UCSD-AML1 (cell line): Measurements from ENCODE around the gene MBNL1.
"Not testable (repeated sequence)": the region's sequence is repeated elsewhere in the genome, so short reads cannot be mapped to it uniquely, and the experiment has no call there.

Experiments
- DNase-seq: peaks from one replicate; lab custom pipeline; 2025; ENCODE audit not compliant: unreplicated experiment; lab: John Stamatoyannopoulos, UW

Gene MBNL1

DNA sequence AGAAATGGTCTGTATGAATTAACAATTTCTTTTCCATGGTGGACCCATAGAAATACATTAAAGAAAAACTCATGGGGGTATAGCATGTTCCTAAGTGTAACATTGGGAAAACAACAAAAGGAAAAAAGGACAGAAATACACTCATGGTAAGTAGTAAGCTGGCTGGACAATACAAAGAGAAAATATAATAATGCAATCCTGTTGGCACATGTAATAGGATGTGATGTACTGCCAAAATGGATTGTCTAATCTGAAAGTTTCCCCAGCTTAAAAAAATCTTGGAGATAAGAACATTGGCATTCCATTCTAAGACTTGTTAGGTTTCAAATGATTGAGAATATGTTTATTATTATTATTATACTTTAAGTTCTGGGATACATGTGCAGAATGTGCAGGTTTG lies 128.1 kb downstream of the MBNL1 start:
- no peak for DNase-seq

DNA sequence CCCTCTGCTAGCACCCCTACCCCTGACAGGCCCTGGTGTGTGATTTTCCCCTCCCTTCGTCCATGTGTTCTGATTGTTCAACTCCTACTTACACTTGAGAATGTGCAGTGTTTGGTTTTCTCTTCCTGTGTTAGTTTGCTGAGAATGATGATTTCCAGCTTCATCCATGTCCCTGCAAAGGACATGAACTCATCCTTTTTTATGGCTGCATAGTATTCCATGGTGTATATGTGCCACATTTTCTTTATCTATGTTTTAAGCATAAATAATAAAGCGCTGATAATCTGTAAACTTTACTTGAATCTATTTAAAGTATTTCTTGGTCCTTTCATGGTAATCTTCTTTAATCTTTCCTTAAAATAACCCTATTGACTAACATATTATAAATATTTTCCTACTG lies 128.6 kb downstream of the MBNL1 start:
- DNase-seq = not testable (repeated sequence)

DNA sequence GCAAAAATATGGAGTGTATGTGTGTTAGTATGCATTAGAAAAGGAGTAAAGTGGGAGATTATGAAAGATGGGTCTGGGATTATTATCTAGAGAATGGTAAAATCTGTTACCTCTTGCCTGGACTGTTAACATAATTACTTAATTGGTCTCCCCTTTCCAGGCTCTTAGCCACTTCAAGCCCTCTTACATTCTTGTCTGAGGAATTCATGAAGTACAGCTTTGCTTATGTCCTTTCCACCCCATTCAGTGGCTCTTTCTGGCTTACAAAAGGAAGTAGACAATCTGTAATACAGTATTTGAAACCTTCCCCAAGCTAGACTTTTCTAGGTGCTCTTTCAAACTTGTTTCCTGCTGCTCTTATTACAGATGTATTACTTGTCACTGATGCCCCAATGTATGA lies 129.8 kb downstream of the MBNL1 start:
- no peak for DNase-seq

DNA sequence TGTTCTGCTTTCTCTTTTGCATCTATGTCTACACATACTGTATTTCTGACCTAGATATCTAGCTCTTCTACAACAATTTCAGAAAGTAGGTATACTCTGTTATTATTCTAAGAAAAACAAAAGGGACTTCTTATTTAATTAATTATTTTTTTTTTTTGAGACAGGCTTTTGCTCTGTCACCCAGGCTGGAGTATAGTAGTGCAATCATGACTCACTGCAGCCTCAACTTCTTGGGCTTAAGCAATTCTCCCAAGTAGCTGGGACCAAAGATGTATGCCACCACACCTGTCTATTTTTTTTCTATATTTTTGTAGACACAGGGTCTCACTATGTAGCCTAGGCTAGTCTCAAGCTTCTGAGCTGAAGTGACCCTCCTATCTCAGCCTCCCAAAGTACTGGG lies 130.6 kb downstream of the MBNL1 start:
- no peak for DNase-seq

DNA sequence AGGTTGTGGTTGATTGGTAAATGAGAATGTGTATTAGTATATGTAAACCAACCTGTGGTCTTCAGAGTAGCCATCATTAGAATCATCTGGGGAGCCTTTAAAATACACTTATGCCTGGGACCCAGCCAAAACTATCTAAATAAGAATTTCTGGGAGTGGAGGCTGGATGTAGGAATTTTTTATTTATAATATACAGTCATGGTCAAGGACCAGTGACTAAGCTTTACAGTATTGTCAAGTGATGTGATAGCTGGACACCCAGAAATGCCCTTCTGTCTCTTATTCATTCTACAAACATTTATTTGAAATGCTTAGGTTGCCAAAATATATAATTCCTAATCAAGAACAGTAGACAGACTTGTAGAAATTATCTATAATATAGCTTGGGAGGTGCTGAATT lies 132.2 kb downstream of the MBNL1 start:
- no peak for DNase-seq

DNA sequence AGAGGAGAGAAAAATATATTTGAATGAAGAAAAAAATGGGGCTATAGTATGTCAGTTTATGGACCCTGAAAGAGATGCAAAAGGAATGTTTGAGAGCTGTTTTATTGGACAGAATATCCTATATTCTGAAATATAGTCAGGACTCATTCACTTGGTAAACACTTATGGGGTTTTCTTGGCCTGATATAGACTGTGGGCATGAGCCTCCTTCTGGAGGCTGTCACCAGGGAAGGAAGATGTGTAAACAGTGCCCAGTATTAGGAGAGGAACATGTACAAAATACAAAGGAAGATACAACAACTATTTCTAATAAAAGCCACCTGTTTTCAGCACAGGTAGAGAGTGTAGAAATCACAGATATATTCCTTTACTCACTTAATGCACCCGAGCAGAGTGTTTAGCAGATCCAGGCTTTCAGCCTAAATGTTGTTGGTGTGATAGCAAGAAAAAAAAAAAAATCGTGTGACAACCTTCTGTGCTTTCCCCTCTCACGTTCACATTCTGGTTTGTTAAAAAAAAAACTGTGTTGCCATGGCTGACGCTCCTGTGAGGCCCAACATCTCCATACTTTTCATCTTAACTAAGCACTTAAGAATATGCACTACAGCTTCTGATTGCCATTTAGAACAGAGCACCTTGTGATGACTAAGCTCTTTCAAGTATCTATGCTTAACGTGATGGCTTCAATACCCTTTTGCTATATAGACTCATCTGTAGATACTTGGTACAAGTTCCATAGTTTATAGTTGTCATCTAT lies 134.1 kb downstream of the MBNL1 start:
- no peak for DNase-seq

DNA sequence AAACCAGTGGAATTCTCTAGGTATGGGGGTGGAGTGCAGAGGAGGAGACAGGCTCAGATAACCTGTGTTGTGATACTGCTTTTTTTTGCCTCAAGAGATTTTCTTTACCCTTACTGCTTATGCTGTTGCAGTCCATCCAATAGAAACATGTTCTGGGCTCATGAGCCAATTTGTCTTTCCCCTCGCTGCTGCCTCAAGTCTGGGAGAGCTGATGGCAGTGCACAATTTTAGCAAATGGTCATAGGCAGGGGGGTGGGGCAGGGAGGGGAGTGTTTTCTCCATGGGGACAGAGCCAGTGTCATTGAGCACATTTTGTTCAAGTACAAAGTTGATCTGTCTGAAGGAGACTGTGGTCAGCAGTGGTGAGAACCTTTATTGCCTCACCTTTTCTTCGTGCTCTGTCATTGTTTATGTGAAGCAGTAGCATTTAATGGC lies 134.9 kb downstream of the MBNL1 start:
- DNase-seq = no peak

DNA sequence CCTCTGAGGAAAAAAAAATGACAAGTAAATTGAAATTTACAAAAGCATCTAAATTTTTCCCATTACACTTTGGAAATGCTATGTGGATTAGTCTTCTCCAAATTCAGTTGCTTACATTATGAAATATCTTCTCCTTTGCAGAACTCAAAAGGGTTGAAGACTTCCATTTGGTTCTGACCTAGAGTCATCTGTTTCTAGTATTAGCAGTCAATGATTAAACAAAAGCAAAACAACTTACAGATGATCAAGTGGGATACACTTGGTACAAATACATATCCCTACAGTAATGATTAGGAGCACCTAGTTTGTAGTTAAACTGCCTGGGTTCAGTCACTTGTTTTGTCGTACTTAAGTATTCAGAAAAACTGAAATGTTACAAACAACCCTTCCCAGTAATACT lies 136.2 kb downstream of the MBNL1 start:
- no peak for DNase-seq

DNA sequence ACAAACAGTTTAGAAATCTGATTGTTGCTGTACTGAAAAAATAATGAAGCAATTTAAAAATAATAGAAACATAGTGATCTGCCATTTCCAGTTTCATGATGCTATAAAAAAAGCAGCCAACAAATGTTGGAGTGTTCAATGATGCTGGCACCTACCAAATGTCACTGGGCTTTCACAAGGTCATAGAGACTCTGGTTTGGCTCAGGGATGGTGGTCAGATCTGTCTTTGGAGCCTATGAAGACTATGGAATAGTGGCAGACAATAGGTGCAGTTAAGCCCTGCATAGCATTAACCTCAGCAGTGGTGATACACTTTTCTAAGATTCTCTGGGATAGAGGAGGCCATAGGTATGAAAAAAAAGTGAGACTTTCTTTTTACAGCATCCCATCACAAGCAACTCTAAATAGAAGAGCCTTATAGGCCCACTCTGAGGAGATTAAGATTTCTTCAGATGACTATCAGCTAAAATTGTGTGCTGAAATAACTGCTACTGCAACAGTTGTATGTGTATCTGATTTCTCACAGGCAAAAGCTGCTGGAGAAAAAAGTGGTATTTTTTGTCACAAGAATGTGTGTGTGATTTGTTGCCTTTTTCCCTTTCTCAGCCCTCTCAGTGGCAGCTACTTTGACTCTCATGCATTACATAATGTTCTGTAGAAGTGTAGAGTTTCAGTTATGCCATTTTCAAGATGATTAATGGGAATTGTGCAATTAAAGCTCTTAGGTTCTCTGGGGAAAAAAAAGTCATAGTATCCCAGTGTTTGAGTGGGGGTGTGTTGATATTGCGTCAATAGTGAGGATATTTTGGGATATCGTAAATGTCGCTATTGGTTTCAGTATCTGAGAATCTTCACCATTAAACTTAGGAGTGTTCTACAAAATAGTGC lies 137.4 kb downstream of the MBNL1 start:
- DNase-seq = no peak

DNA sequence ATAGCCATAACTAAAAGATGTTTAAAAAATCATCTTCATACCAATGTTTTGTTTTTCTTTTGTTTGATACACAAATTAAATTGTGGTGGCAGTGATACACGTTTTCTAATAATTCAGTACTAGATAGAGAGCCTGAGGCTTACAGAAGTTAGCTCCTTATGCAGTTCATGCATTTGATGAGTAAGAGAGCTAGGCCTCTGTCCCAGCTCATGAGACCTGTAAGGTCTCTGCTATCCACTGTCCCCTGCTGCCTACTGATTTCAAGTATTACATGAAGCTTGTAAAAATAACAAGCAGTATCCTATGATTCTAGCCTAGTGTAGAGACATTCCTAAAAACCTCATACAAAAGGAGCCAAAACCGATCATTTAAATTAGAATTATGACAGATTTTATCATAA lies 144.5 kb downstream of the MBNL1 start:
- no peak for DNase-seq

DNA sequence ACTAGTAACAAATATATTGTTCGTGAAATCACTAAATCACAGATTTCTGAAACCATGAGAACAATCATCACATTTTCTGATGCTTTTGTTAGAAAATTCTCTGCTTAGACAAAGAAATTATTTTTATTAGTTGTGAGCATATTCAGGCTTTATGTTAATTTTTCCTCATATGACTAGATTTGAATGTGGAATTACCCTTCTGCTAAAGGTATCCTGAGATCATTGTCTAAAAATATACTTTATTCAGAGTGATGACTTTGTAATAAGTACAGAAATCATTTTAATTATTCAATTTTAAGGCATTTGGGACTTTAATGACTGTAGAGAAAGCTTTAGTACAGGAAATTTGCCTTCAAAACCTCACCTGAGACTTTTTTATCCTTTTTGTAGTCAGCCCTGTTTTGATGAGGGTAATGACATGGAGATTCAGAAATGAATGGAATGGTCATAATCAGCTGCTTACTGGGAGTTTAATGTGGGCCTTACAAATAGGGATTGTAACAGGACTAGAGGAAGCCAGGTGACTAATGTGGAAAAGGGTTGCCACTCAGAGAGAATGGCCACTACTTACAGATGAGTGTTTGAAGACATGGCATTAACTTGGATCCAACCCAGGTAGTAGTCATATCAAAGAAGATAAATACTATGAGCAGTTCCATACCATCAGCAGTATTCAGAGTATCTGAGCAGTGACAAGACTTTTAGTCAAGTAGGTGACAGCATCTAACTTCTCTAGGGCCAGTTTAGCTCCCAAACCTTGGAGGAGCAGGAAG lies 148.3 kb downstream of the MBNL1 start:
- DNase-seq = no peak

DNA sequence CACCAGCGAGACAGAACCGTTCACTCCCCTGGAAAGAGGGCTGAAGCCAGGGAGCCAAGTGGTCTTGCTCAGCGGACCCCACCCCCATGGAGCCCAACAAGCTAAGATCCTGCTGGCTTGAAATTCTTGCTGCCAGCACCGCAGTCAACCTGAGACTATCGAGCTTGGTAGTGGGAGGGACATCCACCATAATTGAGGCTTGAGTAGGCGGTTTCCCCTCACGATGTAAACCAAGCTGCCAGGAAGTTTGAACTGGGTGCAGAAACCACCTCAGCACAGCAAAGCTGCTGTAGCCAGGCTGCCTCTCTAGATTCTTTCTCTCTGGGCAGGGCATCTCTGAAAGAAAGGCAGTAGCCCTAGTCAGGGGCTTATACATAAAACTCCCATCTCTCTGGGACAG lies 151.0 kb downstream of the MBNL1 start:
- no peak for DNase-seq

DNA sequence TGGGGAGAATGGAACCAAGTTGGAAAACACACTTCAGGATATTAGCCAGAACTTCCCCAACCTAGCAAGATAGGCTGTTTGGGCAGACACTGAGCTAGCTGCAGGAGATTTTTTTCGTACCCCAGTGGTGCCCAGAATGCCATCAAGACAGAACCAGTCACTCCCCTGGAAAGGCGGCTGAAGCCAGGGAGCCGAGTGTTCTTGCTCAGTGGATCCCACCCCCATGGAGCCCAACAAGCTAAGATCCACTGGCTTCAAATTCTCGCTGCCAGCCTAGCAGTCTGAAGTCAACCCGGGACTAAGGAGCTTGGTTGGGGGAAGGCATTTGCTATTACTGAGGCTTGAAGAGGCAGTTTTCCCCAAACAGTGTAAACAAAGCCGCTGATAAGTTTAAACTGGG lies 152.4 kb downstream of the MBNL1 start:
- no peak for DNase-seq

DNA sequence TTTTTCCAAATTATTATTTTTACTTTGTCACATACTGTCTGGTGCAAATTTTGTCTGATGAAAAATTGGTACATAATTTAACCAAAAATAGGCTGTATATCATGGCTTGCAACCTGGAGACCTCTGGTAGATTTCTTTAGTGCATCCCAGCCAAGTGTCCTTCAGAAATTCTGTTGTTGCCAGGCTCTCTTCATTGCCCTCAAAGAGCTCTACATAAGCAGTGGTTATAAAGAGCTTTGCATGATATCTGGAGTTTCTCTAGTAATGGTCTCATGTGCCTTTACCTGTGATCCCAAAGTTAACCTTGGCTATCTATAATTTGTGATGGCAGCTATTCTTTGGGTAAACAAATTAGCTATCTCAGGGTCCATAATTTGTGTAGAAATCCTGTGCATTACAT lies 157.7 kb downstream of the MBNL1 start:
- no peak for DNase-seq

DNA sequence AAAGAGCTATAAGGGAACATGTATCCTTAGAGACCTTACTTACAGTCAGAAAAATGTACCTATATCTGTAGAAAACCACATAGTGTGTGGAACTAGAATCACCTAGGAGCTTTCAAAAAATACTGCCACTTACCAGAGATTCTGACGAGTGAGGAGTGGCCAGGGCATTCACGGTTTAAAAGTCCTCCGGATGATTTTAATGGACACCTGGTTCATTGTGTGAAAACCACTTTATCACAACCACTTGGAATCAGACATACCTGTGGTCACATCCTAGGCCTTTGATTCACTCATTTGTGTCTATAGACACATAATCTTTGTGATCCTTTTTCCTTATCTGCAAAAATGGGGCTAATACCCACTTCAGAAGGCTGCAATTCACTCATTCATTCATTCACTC lies 159.8 kb downstream of the MBNL1 start:
- DNase-seq = no peak

DNA sequence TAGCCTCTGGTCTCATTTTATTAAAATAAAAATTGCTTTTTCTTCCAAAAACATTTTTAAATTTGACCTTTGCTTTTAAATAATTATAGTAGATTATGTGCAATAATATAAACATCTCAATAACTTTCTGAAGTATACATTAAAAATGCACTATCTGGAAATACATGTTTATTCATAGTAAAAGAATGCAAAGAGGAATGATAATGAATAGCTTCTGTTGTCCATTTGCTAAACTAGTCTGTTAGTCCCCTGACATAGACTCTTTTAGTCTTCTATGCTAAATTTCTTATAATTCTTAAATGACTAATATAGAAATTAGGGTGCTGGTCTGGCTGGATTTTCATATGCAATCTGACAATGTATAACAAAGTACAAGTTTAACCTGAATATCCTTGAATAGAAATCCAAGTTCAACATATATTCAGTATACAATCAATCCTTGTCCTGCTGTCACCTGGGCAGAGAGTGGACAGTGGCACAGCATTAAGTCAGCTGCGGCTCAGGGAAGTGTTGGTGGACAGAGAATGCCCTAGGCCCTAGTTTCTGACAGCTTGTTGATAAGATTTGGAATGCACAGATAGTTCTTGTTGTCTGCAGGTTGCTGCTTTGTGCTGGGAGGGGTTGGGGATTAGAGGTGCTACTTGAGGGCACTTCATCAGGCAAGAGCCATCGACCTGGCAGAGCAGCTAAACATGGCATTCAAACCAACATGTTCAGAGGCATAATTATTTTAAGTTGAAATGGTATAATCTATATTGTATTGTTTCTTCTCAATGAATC lies 161.7 kb downstream of the MBNL1 start:
- DNase-seq = no peak

DNA sequence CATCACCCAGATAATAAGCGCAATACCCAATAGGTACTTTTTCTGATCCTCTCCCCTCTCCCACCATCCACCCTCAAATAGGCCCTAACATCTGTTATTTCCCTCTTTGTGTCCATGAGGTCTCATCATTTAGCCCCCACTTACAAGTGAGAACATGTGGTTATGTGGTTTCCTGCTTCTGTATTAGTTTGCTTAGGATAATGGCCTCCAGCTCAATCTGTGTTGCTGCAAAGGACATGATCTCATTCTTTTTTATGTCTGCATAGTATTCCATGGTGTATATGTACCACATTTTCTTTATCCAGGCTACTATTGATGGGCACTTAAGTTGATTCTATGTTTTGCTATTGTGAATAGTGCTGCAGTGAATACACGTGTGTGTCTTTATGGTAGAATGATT lies 165.4 kb downstream of the MBNL1 start:
- no peak for DNase-seq

DNA sequence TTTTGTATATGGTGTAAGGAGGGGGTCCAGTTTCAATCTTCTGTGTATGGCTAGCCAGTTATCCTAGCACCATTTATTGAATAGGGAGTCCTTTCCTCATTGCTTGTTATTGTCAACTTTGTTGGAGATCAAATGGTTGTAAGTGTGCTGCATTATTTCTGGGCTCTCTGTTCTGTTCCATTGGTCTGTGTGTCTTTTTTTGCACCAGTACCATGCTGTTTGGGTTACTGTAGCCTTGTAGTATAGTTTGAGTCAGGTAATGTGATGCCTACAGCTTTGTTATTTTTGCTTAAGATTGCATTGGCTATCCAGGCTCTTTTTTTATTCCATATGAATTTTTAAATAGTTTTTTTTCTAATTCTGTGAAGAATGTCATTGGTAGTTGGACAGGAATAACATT lies 166.5 kb downstream of the MBNL1 start:
- not testable (repeated sequence) for DNase-seq

DNA sequence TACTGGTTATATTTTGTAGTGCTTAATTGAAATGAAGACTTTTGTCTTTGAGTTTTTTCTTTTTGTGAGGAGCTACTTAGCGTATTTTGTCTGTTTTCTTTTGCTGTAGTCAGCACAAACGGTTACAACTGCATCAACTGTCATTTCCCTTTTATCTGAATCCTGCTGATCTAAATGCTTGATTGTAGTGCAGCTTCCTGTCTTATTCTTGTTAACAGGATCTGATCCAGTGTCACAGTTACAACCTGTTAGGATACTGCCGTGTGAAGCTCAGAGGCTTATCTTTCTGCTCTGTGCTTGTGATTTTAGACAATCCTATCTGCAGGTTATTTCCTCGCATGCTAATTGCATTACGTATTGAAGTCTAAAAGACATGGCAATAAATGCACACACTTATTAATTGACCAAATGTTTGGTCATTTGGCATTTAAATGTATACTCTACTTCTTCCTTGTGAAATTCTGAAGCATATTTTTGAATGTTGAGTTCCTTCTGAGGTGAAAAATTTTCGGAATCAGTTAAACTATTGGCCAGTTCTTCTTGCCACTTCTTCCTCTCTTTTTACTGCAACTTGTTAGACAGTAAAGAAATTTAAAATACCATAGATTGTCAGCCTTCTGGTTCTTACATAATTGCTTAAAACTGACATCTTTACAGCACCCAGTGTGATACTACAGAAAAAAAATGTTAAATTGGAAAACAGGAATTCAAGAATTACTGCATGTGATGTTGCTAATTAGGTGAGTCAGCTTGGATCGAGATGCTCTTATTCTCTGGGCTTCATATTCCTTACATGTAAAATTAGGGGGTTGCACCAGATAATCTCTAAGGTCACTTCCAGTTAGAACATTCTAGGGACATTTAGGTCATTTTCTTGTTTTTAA lies 168.2 kb downstream of the MBNL1 start:
- no peak for DNase-seq

DNA sequence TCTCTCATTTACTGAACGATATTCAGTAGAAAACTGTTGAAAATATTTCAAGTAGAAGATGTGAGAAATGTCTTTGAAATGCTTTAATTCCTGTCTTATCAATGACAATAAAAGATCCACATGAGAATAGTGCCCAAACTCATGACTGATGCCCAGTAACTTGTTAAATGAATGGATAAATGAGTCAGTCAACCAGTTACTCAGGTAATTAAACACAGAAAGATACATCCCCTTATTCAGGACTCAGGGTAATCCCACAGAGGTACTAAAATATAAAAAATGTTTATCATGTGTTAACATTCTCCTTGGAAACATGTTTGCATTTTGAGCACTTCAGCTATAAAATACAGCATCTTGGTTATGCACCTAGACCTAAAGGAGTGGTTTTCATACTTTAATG lies 169.5 kb downstream of the MBNL1 start:
- no peak for DNase-seq
